HG02885 (cell line): ENCODE data around the gene PARP4.
"Not testable (repeated sequence)": the region's sequence is repeated elsewhere in the genome, so short reads cannot be mapped to it uniquely, and the experiment has no call there.

ENCODE experiments used
- ATAC-seq: cut with Tn5 transposase; IDR thresholded peaks from one replicate; pipeline ENCODE4 v1.9.1; 2021; ENCODE audit warnings: mild to moderate bottlenecking; ENCODE audit not compliant: unreplicated experiment, poor library complexity

Gene PARP4

DNA sequence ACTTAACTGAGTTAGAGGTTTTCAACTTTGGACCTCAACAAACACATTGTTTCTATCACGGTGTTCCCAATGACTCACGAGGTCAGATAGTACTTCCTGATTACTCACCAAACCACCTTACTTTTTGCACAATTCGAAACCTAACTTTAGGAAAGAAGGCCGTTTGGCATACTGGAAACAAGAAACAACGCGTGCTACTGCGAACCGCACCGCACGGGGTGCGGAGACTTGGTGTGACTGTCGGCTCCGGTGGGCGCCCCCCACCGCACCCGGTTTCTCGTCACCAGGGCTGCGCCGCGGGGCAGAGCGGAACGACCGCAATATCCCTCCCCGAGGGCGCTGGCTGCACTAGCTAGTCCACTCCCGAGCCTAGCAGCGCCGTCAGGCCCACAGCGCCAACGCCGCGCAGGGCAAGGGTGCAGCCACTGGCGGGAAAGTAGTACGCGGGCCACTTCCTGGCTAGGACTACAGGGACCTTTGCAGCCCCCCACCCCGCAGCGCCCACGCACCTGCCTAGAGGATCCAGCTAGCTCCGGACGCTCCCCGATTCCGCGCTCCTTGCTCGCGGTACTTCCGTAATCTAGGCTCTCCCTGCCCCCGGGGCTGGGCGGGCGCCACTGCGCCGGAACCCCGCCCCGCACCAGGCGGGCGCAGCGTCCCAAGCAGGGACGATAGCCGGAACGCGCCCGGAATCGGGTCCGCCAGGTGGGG is at the start of gene PARP4:
TSS of gene PARP4 (minus strand) at position 582 of the 711 bp plus-strand sequence. CDS start 9,002 bp downstream, outside the sequence.
- ATAC-seq, result peak; percentile 79

- ATAC-seq, result not testable (repeated sequence)
Measured at GRCh38 chr13:24560579-24561187, 48.1 kb upstream of the PARP4 start.

DNA sequence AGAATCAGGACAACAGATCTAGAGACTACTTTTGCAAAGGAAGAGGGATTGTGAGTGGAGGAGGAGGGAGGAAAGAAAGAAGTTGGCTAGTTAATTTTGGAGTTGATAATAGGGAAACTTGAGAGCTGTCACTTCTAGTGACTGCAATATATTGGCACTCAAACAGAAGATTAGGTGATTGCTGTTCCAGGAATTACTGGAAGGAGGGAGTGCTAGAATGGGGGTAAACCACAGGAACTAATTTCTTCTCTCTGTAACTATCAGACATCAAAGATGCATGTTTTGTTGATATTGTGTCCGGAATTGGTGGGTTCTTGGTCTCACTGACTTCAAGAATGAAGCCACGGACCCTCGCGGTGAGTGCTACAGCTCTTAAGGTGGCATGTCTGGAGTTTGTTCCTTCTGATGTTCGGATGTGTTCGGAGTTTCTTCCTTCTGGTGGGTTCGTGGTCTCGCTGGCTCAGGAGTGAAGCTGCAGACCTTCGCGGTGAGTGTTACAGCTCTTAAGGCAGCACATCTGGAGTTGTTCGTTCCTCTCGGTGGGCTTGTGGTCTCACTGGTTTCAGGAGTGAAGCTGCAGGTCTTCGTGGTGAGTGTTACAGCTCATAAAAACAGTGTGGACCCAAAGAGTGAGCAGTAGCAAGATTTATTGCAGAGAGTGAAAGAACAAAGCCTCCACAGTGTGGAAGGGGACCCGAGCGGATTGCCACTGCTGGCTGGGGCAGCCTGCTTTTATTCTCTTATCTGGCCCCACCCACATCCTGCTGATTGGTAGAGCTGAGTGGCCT is 47.0 kb upstream of the PARP4 start:
- not testable (repeated sequence) for ATAC-seq

GRCh38 chr13:24557081-24557480 is 44.5 kb upstream of the PARP4 start:
- no peak for ATAC-seq

- not testable (repeated sequence) for ATAC-seq
Measured at GRCh38 chr13:24553892-24554291, 41.3 kb upstream of the PARP4 start.

DNA sequence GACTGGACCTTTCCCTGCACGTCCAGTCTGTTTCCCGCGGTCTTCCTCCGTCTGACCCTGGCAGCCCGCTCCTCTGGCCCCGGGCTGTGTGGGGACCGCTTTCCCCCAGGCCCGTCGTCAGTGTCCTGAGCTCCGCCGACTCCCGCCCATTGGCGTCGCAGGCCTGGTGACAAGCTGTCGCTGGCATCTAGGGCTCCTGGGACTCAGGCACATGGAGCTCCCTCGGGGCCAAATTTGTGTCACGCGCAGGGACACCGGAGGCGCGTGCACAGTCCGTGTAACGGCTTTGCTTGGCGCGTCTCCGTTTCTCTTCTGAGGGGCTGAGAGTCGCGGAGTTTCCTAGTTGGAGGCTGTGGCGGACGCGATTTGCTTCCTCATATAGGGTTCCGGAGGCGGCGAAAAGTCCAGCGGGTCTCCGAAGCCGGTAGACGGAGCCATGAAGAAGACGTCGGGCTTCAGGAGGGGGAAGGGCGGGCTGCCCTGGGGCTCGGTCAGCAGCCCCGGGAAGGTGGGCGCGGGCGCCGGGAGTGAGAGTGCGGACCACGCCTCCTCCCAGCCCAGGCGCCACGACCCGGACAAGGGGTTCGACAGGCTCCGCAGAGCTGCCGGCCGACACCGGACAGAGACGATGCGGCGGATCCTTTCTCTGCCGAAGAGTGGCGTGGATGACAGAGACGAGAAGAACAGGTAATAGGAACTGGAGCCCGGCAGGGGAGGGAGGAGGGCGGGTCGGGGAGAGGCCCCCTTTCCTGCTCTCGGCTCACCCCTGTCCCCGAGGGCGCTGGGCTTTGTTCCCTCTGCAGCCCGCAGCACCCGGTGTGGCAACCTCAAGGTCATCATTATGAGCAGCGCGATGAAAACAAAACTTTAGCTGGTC is 29.1 kb upstream of the PARP4 start:
- ATAC-seq, result peak; percentile 64

- ATAC-seq, result no peak
Measured at GRCh38 chr13:24541127-24541475, 28.5 kb upstream of the PARP4 start.

- ATAC-seq, result no peak
Measured at GRCh38 chr13:24540236-24541126, 27.9 kb upstream of the PARP4 start.

- no peak for ATAC-seq
Measured at GRCh38 chr13:24539500-24540165, 27.1 kb upstream of the PARP4 start.

DNA sequence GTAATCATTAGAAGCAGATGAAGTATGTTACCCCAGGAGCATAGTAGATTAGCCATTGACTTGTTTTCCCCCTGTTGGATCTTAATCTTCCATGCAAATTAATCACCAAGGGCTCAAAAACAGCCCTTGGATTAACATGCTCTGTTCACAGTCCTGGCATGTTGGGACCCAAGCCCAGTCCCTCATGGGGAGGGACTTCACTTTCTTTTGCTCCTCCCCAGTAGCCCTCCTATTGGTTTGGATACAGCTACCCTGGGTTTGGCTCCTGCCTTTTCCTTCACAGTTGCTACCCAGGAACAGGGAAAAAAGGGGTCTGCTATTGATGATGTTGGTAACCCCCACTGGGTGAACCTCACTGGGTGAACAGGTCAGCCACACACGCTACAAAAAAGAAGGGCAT is 16.9 kb upstream of the PARP4 start:
- no peak for ATAC-seq

DNA sequence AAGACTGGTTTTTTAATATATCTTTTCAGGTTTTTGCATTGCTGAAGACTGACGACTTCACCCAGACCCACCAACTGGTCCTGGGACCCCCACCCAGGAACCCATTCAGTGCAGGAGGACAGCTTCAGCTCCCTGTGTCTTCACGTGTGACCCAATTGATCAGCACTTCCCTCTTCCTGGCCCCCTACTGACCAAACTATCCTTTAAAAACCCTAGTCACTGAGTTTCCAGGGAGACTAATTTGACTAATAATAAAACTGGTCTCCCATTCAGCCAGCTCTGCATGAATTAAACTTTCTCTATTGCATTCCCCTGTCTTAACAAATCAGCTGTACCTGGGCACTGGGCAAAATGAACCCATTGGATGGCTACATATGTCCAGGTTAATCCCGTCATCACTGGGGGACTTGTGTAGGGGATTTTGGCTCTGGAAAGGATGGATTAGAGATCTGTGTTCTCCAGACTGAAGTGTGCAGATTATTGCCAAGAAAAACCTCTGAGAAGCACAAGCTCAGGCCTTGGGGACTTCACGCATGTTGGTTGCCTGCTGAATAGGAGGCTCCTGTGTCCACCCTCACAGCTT is 16.3 kb upstream of the PARP4 start:
- no peak for ATAC-seq

- ATAC-seq, result no peak
Measured at GRCh38 chr13:24527266-24527775, 14.7 kb upstream of the PARP4 start.

DNA sequence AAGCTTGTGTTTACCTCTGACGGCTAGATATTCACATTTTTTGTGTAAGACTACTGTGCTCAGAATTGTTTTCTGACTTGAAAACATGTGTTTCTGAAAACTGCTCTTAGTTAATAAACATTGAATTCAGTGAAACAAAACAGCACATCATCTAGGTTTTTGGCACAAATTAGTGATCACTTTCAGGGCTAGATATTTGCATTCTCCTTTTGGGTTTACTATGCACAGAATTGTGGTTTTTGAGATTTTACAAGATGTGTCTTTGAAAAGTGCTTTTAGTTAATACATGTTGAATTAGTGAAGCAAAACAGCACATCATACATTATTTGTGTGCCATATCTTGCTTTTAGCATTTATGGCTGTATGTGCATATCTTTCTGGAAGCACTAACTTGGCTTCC is 8.2 kb upstream of the PARP4 start:
- ATAC-seq, result no peak

DNA sequence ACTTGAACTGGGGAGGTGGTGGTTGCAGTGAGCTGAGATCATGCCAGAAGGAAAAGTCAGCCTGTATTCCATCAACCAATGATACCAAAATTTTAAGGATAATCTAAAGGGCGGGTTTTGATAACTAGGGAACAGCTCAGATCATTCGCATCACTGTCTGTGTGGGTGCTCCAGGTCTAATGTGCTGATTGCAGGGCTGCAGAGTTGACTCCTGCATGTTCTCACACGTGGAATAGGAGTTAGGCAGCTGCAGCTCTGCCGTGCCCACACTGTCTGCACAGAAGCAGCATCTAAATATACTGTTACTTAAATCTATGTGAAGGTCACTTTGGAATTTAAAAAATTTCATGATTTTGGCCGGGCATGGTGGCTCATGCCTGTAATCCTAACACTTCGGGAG is 4.3 kb upstream of the PARP4 start:
- ATAC-seq, result no peak

- ATAC-seq, result no peak
Measured at GRCh38 chr13:24512908-24513213, 283 bp upstream of the PARP4 start.

DNA sequence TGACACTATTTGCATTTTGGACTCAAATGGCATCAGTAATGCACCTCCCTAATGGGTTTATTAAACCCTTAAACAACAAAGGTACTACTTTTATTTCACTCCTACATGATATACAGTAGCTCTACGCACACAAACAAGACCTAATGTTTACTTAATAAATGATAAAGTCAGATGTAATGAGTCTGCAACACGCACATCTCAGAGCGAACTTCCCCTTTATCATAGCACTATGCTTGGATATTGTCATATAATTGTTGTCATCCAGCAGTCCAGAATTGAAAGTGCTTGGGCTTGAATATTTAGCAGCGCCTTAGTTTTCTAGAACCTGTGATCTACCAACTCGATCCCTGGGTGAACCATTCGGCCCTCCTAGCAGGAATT is 772 bp downstream of the PARP4 start:
- ATAC-seq, result no peak

DNA sequence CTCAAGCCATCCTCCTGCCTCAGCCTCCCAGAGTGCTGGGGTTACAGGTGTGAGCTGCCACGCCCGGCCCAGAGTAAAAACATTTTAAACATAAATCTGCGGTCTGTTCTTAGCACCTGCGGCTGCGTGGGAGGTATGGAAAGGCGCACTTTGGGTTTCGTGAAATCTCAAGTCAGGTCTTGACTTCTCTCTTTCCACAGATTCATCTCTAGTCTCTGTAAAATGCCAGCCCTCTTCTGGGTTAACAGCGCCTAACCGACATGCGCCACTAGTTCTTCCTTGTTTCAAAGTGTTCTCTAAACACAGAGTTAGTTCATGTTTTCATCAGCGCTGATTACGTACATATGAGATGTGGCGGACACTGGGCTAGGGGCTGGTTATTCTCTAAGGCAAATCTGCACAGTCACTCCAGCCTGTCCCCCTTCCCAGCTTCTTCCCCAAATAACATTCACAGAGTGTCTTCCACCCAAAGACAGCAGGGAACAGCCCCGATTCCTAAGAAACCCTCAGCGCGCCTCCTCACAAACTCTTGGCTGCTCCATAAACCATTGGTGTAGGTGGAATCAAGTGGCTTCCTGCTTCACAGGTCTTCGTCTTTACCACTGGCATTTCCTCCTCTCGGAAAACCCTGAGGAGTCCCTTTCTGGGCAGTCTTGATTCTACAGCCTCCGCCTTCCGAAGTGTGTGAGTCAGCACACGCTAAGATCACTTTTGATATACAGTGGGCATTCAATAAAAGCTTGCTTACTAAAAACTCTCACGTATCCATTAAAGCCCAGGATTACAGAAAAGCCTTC is 1.4 kb downstream of the PARP4 start:
- ATAC-seq, result peak; percentile 71
